ENCODE data around the gene SEPSECS. TPM values are rescaled to one million over a fixed set of nuclear protein-coding genes. Genes with fewer than 3 reads are reported as not detected.

The SEPSECS gene
- total RNA-seq, 1 experiment from 2014 or later = 3.1 TPM

DNA sequence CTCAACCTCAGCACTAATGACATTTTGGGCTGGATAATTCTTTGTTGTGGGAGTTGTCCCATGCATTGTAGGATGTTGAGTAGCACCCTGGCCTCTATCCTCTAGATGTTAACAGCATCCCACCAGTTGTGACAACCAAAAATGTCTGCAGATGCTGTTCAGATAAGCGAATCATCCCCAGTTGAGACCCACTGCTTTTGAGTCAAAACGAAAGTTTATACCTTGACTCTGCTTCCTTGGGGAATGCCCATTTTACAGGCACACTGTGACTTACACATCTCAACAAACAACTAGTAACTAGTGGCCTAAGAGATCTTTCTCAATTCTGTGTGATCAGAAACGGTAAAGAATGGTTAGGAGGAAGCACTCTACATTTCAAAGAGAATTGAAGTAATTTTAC, 37.0 kb downstream of the SEPSECS start:
- POLR2A ChIA-PET (ENCODE audit: unreplicated experiment) = no interaction called here
- TF ChIP-seq, protein P1, sequence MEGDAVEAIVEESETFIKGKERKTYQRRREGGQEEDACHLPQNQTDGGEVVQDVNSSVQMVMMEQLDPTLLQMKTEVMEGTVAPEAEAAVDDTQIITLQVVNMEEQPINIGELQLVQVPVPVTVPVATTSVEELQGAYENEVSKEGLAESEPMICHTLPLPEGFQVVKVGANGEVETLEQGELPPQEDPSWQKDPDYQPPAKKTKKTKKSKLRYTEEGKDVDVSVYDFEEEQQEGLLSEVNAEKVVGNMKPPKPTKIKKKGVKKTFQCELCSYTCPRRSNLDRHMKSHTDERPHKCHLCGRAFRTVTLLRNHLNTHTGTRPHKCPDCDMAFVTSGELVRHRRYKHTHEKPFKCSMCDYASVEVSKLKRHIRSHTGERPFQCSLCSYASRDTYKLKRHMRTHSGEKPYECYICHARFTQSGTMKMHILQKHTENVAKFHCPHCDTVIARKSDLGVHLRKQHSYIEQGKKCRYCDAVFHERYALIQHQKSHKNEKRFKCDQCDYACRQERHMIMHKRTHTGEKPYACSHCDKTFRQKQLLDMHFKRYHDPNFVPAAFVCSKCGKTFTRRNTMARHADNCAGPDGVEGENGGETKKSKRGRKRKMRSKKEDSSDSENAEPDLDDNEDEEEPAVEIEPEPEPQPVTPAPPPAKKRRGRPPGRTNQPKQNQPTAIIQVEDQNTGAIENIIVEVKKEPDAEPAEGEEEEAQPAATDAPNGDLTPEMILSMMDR (conservative IDR thresholded peaks at IDR 0.05; ENCODE audit: low read depth, low read length) = no peak
- TF ChIP-seq EZH2 (IDR thresholded peaks at IDR 0.05; ENCODE audit: low read length, unreplicated experiment) = no peak
- TF ChIP-seq EZH2phosphoT487 (IDR thresholded peaks at IDR 0.05; ENCODE audit: borderline replicate concordance, low read length) = no peak
- Histone ChIP-seq H3K79me2 (ENCODE audit: low read length) (no peaks in the 10 kb centered on the region), H3K27me3 (ENCODE audit: low read length) (no peaks in the 10 kb centered on the region), H3K9me3 (ENCODE audit: low read length) (no peaks in the 10 kb centered on the region), H3K4me2 (ENCODE audit: low read length) (no peak overlapping the region), H3K9me2 (replicated peaks; ENCODE audit: low read length) (no peaks in the 10 kb centered on the region), H3K4me1 (ENCODE audit: insufficient read depth, low read length) (no peaks in the 10 kb centered on the region), H3K4me3 (ENCODE audit: low read length) (no peak overlapping the region), H2AFZ (ENCODE audit: low read length) (no peak overlapping the region), H3K36me3 (ENCODE audit: low read depth, low read length) (no peaks in the 10 kb centered on the region), H3K27ac (ENCODE audit: low read length) (no peak overlapping the region), H4K20me1 (ENCODE audit: low read length) (no peaks in the 10 kb centered on the region), H3K9ac (ENCODE audit: low read length) (no peak overlapping the region), H3F3A (ENCODE audit: low read length, unreplicated experiment) (no peaks in the 10 kb centered on the region)
- no peak for ATAC-seq
- CTCF ChIA-PET = no interaction called here
- BruUV-seq (replicated peaks) = no TSS peak
- intact Hi-C loops (cut with micrococcal nuclease) = no loop called here
- no peak for DNase-seq

DNA sequence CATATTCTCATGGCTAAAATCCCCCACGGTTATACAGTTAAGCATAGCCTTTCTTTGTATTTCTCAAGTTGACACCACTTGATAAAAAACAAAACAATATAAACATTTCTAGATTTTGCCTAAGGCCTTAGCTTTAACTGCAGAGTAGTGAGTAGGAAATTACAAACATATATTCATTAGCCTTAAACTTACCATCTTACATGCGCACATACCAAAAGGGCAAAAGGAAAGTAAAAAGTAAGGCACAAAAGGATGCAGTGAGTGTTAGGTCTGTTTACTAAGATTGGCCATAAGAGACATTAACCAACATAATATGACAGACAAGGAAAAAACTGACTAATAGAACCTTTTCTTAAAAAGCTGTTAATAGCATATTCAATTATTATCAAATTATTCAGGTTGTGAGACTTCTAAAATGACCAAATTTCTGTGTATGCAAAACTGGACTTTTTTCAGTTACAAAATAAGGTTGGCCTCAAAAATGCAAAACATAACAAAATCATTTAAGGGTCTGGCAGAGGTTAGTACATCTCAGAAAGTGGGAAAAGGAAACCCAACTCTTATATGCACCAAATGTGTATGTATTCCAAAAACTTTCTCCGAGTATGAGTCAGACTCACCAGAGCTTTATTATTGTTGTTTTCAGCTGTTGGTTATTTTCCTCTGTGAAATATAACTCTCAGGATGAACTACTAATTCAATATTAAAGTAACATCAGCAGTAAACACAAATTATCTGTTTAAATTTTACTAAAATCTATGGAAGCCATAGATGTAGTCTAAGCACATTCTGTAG, 39.9 kb downstream of the SEPSECS start:
- POLR2A ChIA-PET (ENCODE audit: unreplicated experiment) = no interaction called here
- no peaks in the 10 kb centered on the region for H3K79me2 ChIP-seq (ENCODE audit: low read length)
- intact Hi-C loops (cut with micrococcal nuclease) = no loop called here
- no peak overlapping the region for H3K27ac ChIP-seq (ENCODE audit: low read length)
- no peaks in the 10 kb centered on the region for H4K20me1 ChIP-seq (ENCODE audit: low read length)
- H3K9ac ChIP-seq (ENCODE audit: low read length) = no peak overlapping the region
- H3K36me3 ChIP-seq (ENCODE audit: low read depth, low read length) = no peaks in the 10 kb centered on the region
- H3K9me2 ChIP-seq (replicated peaks; ENCODE audit: low read length) = no peaks in the 10 kb centered on the region
- no peaks in the 10 kb centered on the region for H3K27me3 ChIP-seq (ENCODE audit: low read length)
- CTCF ChIA-PET = no interaction called here
- DNase-seq (no peak), ATAC-seq (no peak)
- TF ChIP-seq EZH2 (IDR thresholded peaks at IDR 0.05; ENCODE audit: low read length, unreplicated experiment) = no peak
- no peak for TF ChIP-seq EZH2phosphoT487 (IDR thresholded peaks at IDR 0.05; ENCODE audit: borderline replicate concordance, low read length)
- TF ChIP-seq, protein P1 (conservative IDR thresholded peaks at IDR 0.05; ENCODE audit: low read depth, low read length) = no peak
- BruUV-seq (replicated peaks) = no TSS peak
- H3K4me3 ChIP-seq (ENCODE audit: low read length) = no peak overlapping the region
- H3K9me3 ChIP-seq (ENCODE audit: low read length) = no peaks in the 10 kb centered on the region
- H3K4me1 ChIP-seq (ENCODE audit: insufficient read depth, low read length) = no peaks in the 10 kb centered on the region
- no peaks in the 10 kb centered on the region for H3F3A ChIP-seq (ENCODE audit: low read length, unreplicated experiment)
- no peak overlapping the region for H2AFZ ChIP-seq (ENCODE audit: low read length)
- no peak overlapping the region for H3K4me2 ChIP-seq (ENCODE audit: low read length)

DNA sequence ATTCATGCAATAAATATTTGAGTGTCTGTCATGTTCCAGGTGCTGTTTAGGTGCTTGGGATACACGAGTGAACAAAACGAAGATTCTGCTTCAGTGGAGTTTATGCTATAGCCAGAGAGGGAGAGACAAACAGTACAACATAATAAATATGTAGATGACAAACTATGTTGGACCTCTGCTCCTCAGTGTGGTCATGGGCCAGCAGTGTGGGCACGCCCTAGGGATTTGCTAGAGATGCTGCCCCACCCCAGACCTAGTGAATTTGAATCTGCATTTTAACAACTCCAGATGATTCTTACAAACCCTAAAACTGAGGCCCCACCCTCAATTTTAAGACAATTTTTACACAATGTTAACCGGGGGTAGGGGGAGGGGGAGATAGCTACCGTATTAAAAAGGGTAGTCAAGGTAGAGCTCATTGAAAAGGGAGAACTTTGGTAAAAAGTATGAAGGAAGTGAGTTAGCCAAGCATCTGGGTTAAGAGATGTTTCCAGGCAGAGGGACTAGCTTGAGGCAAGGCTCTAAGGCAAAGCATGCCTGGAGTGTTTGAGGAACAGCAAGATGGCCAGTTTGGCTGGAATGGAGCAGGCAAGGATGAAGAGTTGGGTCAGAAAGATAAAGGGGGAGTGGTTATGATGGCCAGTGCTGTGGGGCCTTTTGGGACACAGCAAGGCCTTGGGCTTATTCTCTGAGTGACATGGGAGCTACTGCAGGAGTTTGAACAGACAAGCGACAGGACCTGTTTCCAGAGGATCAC, 42.4 kb downstream of the SEPSECS start:
- no peak for DNase-seq
- intact Hi-C loops (cut with micrococcal nuclease) = no loop called here
- Histone ChIP-seq H2AFZ (ENCODE audit: low read length) (no peak overlapping the region), H3K9ac (ENCODE audit: low read length) (no peak overlapping the region), H3K9me2 (replicated peaks; ENCODE audit: low read length) (no peaks in the 10 kb centered on the region), H3K4me3 (ENCODE audit: low read length) (no peak overlapping the region), H3K27ac (ENCODE audit: low read length) (no peak overlapping the region), H4K20me1 (ENCODE audit: low read length) (no peaks in the 10 kb centered on the region), H3K79me2 (ENCODE audit: low read length) (no peaks in the 10 kb centered on the region), H3K27me3 (ENCODE audit: low read length) (no peaks in the 10 kb centered on the region), H3K9me3 (ENCODE audit: low read length) (no peaks in the 10 kb centered on the region), H3K4me1 (ENCODE audit: insufficient read depth, low read length) (peaks cover 8% of the 10 kb centered on the region), H3F3A (ENCODE audit: low read length, unreplicated experiment) (no peaks in the 10 kb centered on the region), H3K4me2 (ENCODE audit: low read length) (no peak overlapping the region), H3K36me3 (ENCODE audit: low read depth, low read length) (no peaks in the 10 kb centered on the region)
- no peak for ATAC-seq
- ChIA-PET POLR2A (ENCODE audit: unreplicated experiment) (no interaction called here), CTCF (no interaction called here)
- BruUV-seq (replicated peaks) = no TSS peak
- no peak for TF ChIP-seq EZH2phosphoT487 (IDR thresholded peaks at IDR 0.05; ENCODE audit: borderline replicate concordance, low read length)
- TF ChIP-seq, protein P1 (conservative IDR thresholded peaks at IDR 0.05; ENCODE audit: low read depth, low read length) = no peak
- no peak for TF ChIP-seq EZH2 (IDR thresholded peaks at IDR 0.05; ENCODE audit: low read length, unreplicated experiment)
